Measurements from ENCODE around the gene BRDT.

DNA sequence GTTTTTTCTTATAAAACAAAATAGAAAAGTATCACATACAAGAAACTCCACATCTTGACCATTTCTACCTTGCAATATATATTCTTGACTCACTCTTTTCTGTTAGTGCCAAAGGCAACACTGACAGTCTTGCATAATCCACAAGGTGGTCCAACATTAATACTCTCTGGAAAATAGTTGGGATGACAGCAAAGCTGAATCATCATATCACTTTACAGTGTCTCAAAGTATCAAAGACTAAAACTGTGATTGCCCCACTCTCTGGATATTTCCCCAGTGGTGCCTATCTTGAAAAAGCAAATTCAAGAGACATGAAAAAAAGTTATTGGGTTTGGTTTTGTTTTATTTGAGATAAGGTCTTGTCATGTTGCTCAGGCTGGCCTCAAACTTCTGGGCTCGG lies 48.6 kb upstream of the BRDT start:
- TF ChIP-seq ZNF747 (CRISPR knock-in tag; IDR thresholded peaks at IDR 0.05; ENCODE audit: borderline replicate concordance), result no peak
- TF ChIP-seq TBP (CRISPR knock-in tag; IDR thresholded peaks at IDR 0.05), result no peak

Data from HepG2 (cell line).